Dendritic cell treated with granulocyte-macrophage colony-stimulating factor and Interleukin-4, amounts not matched to agents 40 ng/mL and 50 ng/mL, for 4 days (primary cell): ENCODE results near the gene EFNA1.

Source experiments
- H3K27ac Mint-ChIP-seq: one replicate; pipeline ENCODE4 v1.8.0; 2022; ENCODE audit warnings: mild to moderate bottlenecking, mixed read lengths
- H3K27me3 Mint-ChIP-seq: one replicate; pipeline ENCODE4 v1.8.0; 2022; ENCODE audit warnings: mild to moderate bottlenecking, mixed read lengths
- H3K36me3 Mint-ChIP-seq: one replicate; pipeline ENCODE4 v1.8.0; 2022; ENCODE audit warnings: low read depth, mixed read lengths
- H3K4me1 Mint-ChIP-seq: one replicate; pipeline ENCODE4 v1.8.0; 2022; ENCODE audit warnings: low read depth, mixed read lengths
- H3K4me3 Mint-ChIP-seq: one replicate; pipeline ENCODE4 v1.8.0; 2022; ENCODE audit warnings: mild to moderate bottlenecking, moderate library complexity, mixed read lengths
- H3K9me3 Mint-ChIP-seq: one replicate; pipeline ENCODE4 v1.8.0; 2022; ENCODE audit warnings: mixed read lengths
- intact Hi-C: fragments of 100-400 bp; cut with micrococcal nuclease; formaldehyde crosslinking; loops from one replicate; pipeline ENCODE4 v1.15.0; 2022

Gene EFNA1

DNA sequence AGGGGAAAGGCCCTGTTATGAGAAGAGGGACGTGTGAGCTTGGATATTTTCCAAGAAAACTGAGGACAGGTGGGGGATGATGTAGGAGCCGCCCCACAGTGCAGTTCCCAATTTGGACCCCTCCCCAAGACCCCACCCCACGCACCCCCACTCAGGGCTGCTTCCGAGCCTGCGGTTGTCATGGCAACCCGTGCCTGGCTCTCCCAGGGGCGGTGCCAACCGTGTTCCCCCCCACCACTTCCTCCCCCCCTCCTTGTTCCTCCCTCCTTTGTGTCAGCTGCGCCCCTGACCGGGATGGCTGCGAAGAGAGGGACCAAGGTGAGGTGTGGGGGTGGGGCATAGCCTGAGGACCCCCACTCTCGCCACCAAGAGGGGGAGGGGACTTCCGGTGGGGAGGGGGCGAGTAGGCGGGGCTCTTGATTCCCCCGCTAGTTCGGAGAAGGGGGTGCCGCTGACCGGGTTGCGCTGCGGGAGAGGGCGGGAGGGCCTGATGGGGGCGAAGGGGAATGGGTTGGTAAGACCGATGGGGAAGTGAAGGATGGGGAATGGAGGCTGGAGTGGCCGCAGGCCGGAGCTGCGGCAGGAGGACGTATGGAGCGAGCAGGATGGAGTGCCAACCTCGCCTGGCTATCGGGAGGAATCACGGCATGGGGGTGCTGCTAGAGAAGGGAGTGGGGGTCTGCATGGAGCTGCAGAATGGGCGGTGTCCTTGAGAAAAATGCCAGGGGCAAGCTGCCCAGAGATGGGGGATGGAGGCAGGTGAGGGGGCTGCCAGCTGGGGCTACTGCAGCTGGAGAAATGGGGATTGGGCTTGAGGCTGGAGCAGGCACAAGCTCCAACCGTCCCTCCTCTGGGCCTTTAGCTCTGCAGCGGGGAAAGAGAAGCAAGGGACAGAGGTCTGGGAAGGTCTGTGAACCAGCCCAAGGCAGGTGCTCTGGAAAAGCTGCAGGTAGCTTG lies 46.9 kb downstream of the EFNA1 start:
- Mint-ChIP-seq H3K27me3 (peaks cover 18% of the 10 kb centered on the region), H3K27ac (peak overlapping the region; percentile 9), H3K9me3 (no peaks in the 10 kb centered on the region), H3K4me3 (peak overlapping the region; percentile 96), H3K36me3 (peaks cover 34% of the 10 kb centered on the region), H3K4me1 (peaks cover 73% of the 10 kb centered on the region)
- intact Hi-C loops: loop anchor here (5.0 kb wide), 1 partner anchor 53 kb away; no protein-coding TSS in a partner anchor

DNA sequence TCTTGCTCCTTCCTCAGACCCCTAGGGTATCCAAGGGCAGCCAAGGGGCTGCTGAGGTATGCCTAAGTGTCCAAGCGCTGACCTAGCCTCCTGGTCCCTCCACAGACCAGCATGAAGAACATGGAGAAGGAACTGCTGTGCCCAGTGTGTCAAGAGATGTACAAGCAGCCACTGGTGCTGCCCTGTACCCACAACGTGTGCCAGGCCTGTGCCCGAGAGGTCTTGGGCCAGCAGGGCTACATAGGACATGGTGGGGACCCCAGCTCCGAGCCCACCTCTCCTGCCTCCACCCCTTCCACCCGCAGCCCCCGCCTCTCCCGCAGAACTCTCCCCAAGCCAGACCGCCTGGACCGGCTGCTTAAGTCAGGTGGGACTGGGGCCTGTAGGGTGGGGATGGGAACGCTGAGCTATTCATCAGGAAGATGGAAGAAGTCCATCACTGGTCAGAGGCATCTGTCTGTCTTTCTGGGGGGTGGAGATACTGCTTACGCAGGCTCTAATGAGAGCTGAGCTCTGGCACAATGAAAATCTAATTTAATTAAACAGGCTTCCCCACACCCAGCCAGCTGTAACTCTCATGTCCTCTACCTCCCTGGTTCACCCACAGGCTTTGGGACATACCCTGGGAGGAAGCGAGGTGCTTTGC lies 47.7 kb downstream of the EFNA1 start:
- Mint-ChIP-seq H3K9me3 (no peaks in the 10 kb centered on the region), H3K4me1 (peaks cover 75% of the 10 kb centered on the region), H3K36me3 (peaks cover 26% of the 10 kb centered on the region), H3K27ac (no peak overlapping the region), H3K4me3 (no peak overlapping the region), H3K27me3 (peaks cover 18% of the 10 kb centered on the region)
- intact Hi-C loops: loop anchor here (5.0 kb wide), 1 partner anchor 52 kb away; no protein-coding TSS in a partner anchor

GRCh38 chr1:155175927-155176371 lies 48.3 kb downstream of the EFNA1 start:
- Mint-ChIP-seq H3K27me3 (peaks cover 18% of the 10 kb centered on the region), H3K9me3 (no peaks in the 10 kb centered on the region), H3K36me3 (peaks cover 21% of the 10 kb centered on the region), H3K27ac (no peak overlapping the region), H3K4me1 (peaks cover 75% of the 10 kb centered on the region), H3K4me3 (no peak overlapping the region)
- intact Hi-C loops: loop anchor here (2.0 to 5.0 kb wide), 2 partner anchors 17 to 51 kb away; no protein-coding TSS in a partner anchor

DNA sequence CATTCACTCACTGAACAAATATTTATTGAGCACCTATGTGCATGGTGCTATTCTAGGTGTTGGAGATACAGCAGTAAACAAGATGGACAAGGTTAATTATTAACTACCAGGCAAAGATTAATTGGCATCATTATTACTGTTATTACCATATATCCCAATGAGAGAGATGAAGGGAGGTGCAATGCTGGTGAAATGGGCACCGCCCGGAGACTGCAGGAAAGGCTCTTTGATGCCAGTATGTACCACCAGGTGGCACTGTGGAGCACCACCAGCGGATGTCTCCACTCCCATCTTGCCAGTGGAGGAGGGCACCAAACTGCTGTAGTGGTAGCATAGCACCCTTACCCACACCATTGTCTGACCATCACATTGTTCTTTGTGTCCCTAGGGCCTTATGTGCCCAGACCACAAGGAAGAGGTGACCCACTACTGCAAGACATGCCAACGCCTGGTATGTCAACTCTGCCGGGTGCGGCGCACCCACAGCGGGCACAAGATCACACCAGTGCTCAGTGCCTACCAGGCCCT lies 48.9 kb downstream of the EFNA1 start:
- Mint-ChIP-seq H3K4me3 (peak overlapping the region; percentile 8), H3K9me3 (no peaks in the 10 kb centered on the region), H3K27ac (no peak overlapping the region), H3K27me3 (peaks cover 19% of the 10 kb centered on the region), H3K4me1 (peaks cover 81% of the 10 kb centered on the region), H3K36me3 (peaks cover 14% of the 10 kb centered on the region)
- intact Hi-C loops: loop anchor here (2.0 to 5.0 kb wide), 2 partner anchors 16 to 51 kb away; no protein-coding TSS in a partner anchor

GRCh38 chr1:155177192-155177917 lies 49.7 kb downstream of the EFNA1 start:
- H3K27ac Mint-ChIP-seq: no peak overlapping the region
- H3K27me3 Mint-ChIP-seq: peaks cover 23% of the 10 kb centered on the region
- no peaks in the 10 kb centered on the region for H3K9me3 Mint-ChIP-seq
- peak overlapping the region; percentile 66 for H3K4me3 Mint-ChIP-seq
- H3K4me1 Mint-ChIP-seq: peaks cover 84% of the 10 kb centered on the region
- intact Hi-C loops: loop anchor here (2.0 to 5.0 kb wide), 2 partner anchors 15 to 50 kb away; no protein-coding TSS in a partner anchor
- peaks cover 10% of the 10 kb centered on the region for H3K36me3 Mint-ChIP-seq

DNA sequence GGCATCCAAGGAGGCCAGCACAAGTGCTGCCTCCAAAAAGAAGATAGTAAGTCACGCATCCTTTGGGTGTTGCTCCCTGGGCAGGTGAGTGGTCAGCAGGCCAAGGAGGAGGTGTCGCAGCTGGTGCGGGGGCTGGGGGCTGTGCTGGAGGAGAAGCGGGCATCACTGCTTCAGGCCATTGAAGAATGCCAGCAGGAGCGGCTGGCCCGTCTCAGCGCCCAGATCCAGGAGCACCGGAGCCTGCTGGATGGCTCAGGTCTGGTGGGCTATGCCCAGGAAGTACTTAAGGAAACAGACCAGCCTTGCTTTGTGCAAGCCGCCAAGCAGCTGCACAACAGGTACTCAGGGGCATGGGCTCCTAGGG lies 50.2 kb downstream of the EFNA1 start:
- peak overlapping the region; percentile 66 for H3K4me3 Mint-ChIP-seq
- H3K27ac Mint-ChIP-seq: peak overlapping the region; percentile 83
- peaks cover 23% of the 10 kb centered on the region for H3K27me3 Mint-ChIP-seq
- H3K4me1 Mint-ChIP-seq: peaks cover 83% of the 10 kb centered on the region
- no peaks in the 10 kb centered on the region for H3K9me3 Mint-ChIP-seq
- H3K36me3 Mint-ChIP-seq: peaks cover 5% of the 10 kb centered on the region
- intact Hi-C loops: loop anchor here (2.0 to 5.0 kb wide), 2 partner anchors 15 to 49 kb away; no protein-coding TSS in a partner anchor

- peaks cover 24% of the 10 kb centered on the region for H3K27me3 Mint-ChIP-seq
- H3K4me1 Mint-ChIP-seq: peaks cover 83% of the 10 kb centered on the region
- H3K4me3 Mint-ChIP-seq: peak overlapping the region; percentile 66
- intact Hi-C loops: loop anchor here (5.0 kb wide), 1 partner anchor 49 kb away; no protein-coding TSS in a partner anchor
- H3K27ac Mint-ChIP-seq: peak overlapping the region; percentile 83
- H3K36me3 Mint-ChIP-seq: no peaks in the 10 kb centered on the region
- no peaks in the 10 kb centered on the region for H3K9me3 Mint-ChIP-seq
Measured at GRCh38 chr1:155178441-155179111, 50.9 kb downstream of the EFNA1 start.

GRCh38 chr1:155179112-155180031 lies 51.7 kb downstream of the EFNA1 start:
- intact Hi-C loops: loop anchor here (5.0 kb wide), 1 partner anchor 48 kb away; no protein-coding TSS in a partner anchor

DNA sequence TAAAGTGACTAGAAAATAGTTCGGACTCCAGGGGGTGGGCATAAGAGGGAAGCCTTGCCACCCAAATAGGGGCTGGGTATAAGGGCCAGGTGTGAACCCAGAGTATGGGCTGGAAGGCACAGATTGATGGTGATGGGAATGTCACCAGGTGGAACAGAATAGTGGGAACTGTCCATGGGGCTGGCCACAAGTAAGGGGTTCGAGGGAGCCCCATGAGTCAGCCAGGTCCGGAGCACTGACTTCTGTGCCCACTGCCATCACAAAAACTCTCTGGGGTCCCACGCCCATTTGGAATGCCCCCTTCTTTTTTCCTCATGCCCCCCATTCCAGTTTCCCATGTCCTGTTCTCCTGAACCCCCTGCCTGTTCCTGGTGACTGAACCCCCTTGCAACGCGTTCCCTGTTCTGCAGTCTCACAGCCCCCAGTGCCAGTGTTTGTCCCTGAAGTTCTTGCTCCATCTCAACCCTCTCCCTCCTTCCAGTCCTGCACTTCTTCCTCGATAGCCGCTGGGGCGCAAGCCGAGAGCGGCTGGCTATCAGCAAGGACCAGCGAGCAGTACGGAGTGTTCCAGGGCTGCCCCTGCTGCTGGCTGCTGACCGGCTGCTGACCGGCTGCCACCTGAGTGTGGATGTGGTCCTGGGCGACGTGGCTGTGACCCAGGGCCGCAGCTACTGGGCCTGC lies 53.8 kb downstream of the EFNA1 start:
- no peaks in the 10 kb centered on the region for H3K36me3 Mint-ChIP-seq
- H3K9me3 Mint-ChIP-seq: no peaks in the 10 kb centered on the region
- peaks cover 14% of the 10 kb centered on the region for H3K27me3 Mint-ChIP-seq
- H3K4me1 Mint-ChIP-seq: peaks cover 81% of the 10 kb centered on the region
- intact Hi-C loops: no loop called here
- H3K27ac Mint-ChIP-seq: no peak overlapping the region
- no peak overlapping the region for H3K4me3 Mint-ChIP-seq

More at GRCh38 chr1:155179112-155180031, 51.7 kb downstream of the EFNA1 start:
- H3K27ac Mint-ChIP-seq: peak overlapping the region; percentile 83
- no peaks in the 10 kb centered on the region for H3K9me3 Mint-ChIP-seq
- peaks cover 81% of the 10 kb centered on the region for H3K4me1 Mint-ChIP-seq
- H3K36me3 Mint-ChIP-seq: no peaks in the 10 kb centered on the region
- H3K4me3 Mint-ChIP-seq: peak overlapping the region; percentile 66
- H3K27me3 Mint-ChIP-seq: peaks cover 24% of the 10 kb centered on the region

DNA sequence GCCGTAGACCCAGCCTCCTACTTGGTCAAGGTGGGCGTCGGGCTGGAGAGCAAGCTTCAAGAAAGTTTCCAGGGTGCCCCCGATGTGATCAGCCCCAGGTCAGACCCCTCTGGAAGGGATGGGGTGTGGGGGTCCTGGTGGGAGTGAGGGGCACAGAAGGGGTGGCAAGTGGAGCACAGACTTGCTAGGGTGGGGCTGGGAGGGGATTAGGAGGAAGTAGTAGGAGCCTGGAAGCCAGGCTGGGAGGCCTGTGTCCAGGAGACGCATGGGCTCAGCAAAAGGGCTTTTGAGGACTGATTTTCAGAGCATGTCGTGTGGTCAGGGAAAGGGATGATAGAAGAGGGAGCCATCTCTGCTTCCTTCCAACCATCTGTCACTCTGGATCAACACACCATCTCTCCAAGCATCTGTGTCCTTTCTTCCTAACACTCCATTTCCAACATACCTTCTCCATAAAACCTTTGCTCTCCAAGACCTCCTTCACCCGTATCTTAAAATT lies 54.4 kb downstream of the EFNA1 start:
- H3K4me1 Mint-ChIP-seq: peaks cover 81% of the 10 kb centered on the region
- no peaks in the 10 kb centered on the region for H3K36me3 Mint-ChIP-seq
- intact Hi-C loops: no loop called here
- no peak overlapping the region for H3K4me3 Mint-ChIP-seq
- H3K27ac Mint-ChIP-seq: peak overlapping the region; percentile 14
- H3K27me3 Mint-ChIP-seq: peaks cover 17% of the 10 kb centered on the region
- H3K9me3 Mint-ChIP-seq: no peaks in the 10 kb centered on the region

DNA sequence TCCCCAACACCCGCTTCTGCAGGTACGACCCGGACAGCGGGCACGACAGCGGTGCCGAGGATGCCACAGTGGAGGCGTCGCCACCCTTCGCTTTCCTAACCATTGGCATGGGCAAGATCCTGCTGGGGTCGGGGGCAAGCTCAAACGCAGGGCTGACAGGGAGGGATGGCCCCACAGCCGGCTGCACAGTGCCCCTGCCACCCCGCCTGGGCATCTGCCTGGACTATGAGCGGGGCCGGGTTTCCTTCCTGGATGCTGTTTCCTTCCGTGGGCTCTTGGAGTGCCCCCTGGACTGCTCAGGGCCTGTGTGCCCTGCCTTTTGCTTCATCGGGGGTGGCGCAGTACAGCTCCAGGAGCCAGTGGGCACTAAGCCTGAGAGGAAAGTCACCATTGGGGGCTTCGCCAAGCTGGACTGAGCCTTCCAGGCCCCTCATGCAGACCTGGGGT lies 56.1 kb downstream of the EFNA1 start:
- no peaks in the 10 kb centered on the region for H3K9me3 Mint-ChIP-seq
- peaks cover 27% of the 10 kb centered on the region for H3K27me3 Mint-ChIP-seq
- no peaks in the 10 kb centered on the region for H3K36me3 Mint-ChIP-seq
- H3K4me3 Mint-ChIP-seq: no peak overlapping the region
- H3K27ac Mint-ChIP-seq: peak overlapping the region; percentile 83
- intact Hi-C loops: no loop called here
- H3K4me1 Mint-ChIP-seq: peaks cover 75% of the 10 kb centered on the region
